DMS53 treated with DMSO at 0.1 percent for 48 hours (cell line): ENCODE data around the gene CCDC138.
A peak's percentile ranks its signal among the peaks of the same experiment; 100 is the strongest.
"Not testable (repeated sequence)": the region's sequence is repeated elsewhere in the genome, so short reads cannot be mapped to it uniquely, and the experiment has no call there.

ENCODE experiments used
- DNase-seq: peaks from one replicate; lab custom pipeline; 2025; ENCODE audit not compliant: unreplicated experiment; lab: John Stamatoyannopoulos, UW

The CCDC138 gene

DNA sequence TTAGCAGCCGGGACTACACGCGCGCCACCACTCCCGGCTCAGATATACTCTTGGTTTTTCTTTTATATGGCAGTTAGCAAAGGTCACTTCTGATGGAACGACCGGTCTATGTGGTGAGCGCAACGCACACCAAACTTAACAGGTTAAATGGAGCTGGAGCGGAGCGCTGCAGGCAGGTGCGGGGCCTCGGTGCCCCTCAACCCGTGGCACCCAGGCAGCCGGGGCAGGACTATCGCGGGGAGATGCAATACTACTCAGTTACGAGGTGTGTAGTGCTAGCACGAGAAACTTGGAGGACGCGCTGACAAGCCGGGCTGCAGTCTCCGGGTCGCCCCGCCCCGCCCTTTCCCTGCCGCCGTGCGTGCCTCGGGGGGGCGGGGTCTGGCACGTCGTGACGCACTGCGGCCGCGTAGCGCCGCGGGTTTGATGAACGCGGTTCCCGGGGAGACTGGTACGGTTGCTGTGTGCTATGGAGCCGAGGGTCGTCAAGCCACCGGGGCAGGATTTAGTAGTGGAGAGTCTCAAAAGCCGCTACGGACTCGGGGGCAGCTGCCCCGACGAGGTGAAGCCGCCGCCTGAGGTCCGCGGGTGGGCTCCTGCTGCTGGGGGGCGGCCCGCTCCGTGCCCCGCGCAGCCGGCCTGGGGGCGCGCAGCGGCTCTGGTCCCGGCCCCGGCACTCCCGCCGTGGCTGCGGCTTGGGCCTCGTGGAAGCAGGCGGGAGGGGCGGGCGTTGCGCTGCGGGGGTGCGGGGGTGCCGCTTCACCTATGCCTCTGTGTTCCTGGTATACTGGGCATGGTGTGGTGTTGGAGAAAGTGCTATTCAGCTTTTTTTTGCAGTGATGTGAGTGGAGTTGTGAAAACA is at the start of gene CCDC138:
Gene CCDC138, plus strand, starts transcription at position 418 of the 862 bp plus-strand sequence. Its CDS starts 52 bp downstream, at position 470.
- DNase-seq: peak; percentile 88

DNA sequence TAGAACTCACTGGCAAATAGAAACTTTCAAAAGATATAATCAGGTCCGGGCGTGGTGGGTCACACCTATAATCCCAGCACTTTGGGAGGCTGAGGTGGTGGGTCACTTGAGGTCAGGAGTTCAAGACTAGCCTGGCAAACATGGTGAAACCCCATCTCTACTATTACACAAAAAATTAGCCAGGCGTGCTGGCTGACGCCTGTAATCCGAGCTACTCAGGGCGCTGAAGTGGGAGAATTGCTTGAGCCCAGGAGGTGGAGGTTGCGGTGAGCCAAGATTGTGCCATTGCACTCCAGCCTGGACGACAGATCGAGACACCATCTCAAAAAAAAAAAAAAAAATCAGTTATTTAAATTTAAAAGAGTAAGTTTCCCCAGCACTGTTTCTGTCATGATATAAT is 28.6 kb upstream of the CCDC138 start:
- not testable (repeated sequence) for DNase-seq

- DNase-seq: not testable (repeated sequence)
Observed at GRCh38 chr2:108762618-108763017, 24.0 kb upstream of the CCDC138 start.

GRCh38 chr2:108766671-108767070 is 19.9 kb upstream of the CCDC138 start:
- DNase-seq: not testable (repeated sequence)

DNA sequence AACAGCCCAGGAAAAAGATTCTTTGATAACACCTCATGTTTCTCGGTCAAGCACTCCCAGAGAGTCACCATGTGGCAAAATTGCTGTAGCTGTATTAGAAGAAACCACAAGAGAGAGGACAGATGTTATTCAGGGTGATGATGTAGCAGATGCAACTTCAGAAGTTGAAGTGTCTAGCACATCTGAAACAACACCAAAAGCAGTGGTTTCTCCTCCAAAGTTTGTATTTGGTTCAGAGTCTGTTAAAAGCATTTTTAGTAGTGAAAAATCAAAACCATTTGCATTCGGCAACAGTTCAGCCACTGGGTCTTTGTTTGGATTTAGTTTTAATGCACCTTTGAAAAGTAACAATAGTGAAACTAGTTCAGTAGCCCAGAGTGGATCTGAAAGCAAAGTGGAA is 18.7 kb upstream of the CCDC138 start:
- DNase-seq: not testable (repeated sequence)

GRCh38 chr2:108776475-108776874 is 10.1 kb upstream of the CCDC138 start:
- DNase-seq: no peak

- no peak for DNase-seq
Observed at GRCh38 chr2:108778857-108779256, 7.7 kb upstream of the CCDC138 start.

DNA sequence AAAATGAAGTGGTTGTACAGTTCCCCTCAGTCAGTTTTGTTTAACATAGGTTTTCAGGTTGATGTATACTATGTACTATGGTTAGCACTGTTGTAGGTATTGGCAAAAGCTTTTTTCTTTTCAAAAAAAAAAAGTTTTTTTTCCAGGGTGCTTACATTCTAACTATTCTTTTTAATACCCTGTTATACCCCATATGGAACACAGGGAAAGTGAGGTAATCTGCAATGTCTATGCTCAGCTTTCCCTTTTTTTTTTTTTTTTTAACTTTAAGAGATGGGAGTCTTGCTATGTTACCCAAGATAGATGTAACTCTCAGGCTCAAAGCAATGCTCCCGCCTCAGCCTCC is 590 bp upstream of the CCDC138 start:
- no peak for DNase-seq

DNA sequence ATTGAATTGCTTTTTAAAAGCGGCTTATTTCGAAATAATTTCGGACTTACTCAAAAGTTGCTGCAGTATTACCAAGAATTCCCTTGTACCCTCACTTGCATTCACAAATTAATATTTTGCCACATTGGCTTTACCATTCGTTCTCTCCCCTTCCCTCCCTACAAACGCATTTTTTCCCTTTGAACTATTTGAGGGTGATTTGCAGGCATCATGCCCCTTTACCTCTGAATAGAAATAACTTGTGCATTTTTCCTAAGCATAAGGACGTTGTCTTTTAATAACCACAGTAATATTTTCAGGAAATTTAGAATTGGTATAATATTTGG is 608 bp downstream of the CCDC138 start:
- no peak for DNase-seq

- no peak for DNase-seq
Observed at GRCh38 chr2:108803045-108803736, 16.6 kb downstream of the CCDC138 start.

- no peak for DNase-seq
Observed at GRCh38 chr2:108805032-108805431, 18.5 kb downstream of the CCDC138 start.

GRCh38 chr2:108805782-108806181 is 19.2 kb downstream of the CCDC138 start:
- no peak for DNase-seq

DNA sequence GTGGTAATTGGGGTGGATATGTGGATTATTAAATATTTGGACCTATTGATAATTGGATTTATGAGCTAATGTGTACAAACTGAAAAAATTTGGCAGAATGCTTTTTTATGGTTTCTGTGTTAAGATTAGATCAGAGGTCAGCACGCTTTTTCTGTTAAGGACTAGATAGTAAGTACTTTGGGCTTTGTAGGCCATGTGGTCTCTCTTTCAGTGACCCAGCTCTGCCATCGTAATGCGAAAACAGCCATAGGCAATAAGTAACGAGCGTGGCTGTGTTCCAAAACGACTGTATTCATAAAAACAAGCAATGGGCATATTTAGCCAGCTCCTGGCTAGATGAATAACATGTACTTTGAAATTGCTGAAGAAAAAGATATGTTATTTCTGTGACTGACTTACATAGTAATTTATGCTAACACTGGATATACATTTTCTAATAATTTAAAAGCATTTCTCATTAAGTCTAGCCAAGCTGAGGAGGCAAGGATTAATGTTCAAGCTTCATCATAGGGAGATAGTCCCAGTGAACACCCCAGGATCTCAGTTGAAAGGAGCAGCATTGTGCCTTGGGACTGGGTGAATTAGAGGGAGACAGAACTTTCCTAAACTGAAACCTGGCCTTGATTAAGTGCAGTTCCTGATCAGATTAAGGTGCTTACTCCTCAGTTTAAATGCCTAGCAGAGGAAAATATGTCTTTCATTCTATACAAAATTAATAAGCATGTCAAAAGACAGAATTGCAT is 20.0 kb downstream of the CCDC138 start:
- DNase-seq: no peak

GRCh38 chr2:108809936-108810335 is 23.4 kb downstream of the CCDC138 start:
- no peak for DNase-seq

DNA sequence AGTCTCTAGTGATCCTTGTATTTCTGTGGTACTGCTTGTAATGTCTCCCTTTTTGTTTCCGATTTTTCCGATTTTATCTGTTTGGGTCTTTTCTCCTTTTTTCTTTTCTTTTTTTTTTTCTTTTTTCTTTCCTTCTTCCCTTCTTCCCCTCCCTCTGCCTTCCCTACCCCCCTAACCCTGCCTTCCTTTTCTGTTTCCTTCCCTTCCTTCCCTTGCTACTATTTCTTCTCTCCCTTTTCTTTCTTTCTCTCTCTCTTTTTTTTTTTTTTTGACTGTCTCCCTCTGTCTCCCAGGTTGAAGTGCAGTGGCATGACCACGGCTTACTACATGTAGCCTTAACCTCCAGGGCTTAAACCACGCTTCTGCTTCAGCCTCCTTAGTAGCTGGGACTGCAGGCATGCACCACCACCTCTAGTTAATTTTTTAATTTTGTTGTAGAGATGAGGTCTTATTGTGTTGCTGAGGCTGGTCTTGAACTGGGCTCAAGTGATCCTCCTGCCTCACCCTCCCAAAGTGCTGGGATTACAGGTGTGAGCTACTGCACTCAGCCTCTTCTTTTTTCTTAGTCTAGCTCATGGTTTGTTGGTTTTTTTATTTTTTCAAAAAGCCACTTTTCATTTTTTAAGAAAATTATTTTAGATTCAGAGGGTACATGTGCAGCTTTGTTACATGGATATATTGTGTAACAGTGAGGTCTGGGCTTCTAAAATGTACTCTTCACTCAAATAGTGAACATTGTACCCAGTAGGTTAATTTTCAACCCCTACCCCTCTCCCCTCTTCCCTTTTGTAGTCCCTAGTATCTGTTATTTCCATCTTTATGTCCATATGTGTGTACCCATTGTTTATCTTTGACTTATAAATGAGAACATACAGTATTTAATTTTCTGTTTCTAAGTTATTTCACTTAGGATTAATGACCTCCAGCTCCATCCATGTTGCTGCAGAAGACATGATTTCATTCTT is 24.7 kb downstream of the CCDC138 start:
- no peak for DNase-seq

- DNase-seq: no peak
Observed at GRCh38 chr2:108813732-108814131, 27.2 kb downstream of the CCDC138 start.

DNA sequence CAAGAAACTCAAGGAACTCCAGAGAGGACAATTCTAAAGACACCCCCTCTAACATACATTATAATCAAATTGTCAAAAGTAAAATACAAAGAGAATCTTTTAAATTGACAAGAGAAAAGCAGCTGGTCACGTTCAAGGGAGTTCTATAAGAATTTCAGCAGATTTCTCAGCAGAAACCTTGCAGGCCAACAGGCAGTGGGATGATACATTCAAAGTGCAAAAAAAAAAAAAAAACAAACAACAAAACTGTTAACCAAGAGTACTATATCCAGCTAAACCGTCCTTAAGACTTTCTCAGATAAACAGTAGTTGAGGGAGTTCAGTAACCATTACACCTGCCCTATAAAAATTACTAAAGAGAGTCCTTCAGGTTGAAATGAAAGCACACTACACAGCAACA is 33.9 kb downstream of the CCDC138 start:
- no peak for DNase-seq

DNA sequence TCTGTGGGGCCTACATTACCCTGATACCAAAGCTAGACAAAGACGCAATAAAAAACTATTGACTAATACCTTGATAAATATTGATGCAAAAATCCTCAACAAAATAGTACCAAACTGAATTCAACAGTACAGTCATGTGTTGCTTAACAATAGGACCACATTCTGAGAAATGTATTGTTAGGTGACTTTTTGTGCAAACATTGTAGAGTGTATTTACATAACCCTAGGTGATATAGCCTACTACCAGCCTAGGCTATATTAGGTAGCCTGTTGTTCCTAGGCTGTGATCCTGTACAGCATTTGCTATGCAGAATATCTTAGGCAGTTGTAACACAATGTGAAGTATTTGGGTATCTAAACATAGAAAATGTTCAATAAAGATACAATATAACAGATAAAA is 36.7 kb downstream of the CCDC138 start:
- peak; percentile 51 for DNase-seq

DNA sequence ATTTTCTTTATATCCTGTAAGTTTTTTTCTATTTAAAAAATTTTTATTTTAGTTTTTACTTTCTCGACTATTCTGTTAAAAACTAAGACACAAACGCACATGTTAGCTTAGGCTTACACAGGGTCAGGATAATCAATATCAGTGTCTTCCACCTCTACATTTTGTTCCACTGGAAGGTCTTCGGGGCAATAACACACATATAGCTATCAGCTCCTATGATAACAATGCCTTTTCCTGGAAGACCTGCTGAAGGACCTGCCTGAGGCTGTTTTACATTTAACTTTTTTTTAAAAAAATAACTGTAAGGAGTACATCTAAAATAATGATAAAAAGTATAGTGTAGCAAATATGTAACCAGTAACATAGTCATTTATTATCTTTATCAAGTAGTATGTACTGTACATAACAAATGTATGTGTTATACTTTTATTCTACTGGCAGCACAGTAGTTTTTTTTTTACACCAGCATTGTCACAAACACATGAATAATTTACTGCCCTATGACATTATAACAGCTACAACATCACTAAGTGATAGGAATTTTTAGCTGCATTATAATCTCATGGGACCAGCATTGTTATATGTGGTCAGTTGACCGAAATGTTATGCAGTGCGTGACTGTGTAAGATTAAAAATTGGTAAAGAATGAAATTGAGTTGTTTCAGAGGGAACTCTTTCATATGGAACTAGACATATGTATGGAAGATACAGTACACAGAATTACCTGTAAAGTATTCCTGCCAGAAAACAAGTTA is 37.9 kb downstream of the CCDC138 start:
- DNase-seq: no peak

DNA sequence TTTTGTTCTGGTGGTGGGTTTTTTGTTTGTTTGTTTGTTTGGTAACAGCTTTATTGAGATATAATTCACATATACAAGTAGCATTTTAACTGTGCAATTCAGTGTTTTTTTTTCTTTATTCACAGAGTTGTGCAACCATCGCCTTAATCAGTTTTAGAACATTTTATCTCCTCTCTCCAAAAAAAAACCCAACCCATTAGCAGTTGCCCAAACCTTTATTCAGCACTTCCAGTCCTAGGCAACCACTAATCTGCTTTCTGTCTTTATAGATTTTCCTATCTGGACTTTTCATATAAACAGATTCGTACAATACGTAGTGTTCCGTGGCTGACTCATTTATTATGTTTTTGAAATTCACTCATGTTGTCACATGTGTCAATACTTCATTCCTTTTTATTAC is 38.7 kb downstream of the CCDC138 start:
- no peak for DNase-seq
